Karpas-422 (cell line): ENCODE results near the gene ZNF816. TPM values are rescaled to one million over a fixed set of nuclear protein-coding genes. Genes with fewer than 3 reads are reported as not detected.

Source experiments
- DNase-seq: peaks from one replicate; pipeline ENCODE4 v3.0.0-alpha.2; 2015
- H2AFZ ChIP-seq: fragments of 200-600 bp; sonication (generic); 2 replicates; pipeline ENCODE4 v1.6.1; 2014; ENCODE audit warnings: antibody characterized with exemption, low read length, mixed read lengths
- H3K27ac ChIP-seq: fragments of 200-600 bp; sonication (generic); 2 replicates; pipeline ENCODE4 v1.5.1; 2014; ENCODE audit warnings: mild to moderate bottlenecking, low read length, moderate library complexity
- H3K27me3 ChIP-seq: fragments of 200-600 bp; sonication (generic); 2 replicates; pipeline ENCODE4 v1.6.1; 2014; ENCODE audit warnings: low read length, mixed read lengths
- H3K36me3 ChIP-seq: fragments of 200-600 bp; sonication (generic); 2 replicates; pipeline ENCODE4 v1.6.1; 2014; ENCODE audit warnings: low read length, mixed read lengths; ENCODE audit not compliant: insufficient read depth
- H3K4me1 ChIP-seq: fragments of 200-600 bp; sonication (generic); 2 replicates; pipeline ENCODE4 v1.6.1; 2014; ENCODE audit warnings: mild to moderate bottlenecking, low read length, mixed read lengths
- H3K4me2 ChIP-seq: fragments of 200-600 bp; sonication (generic); 2 replicates; pipeline ENCODE4 v1.6.1; 2014; ENCODE audit warnings: low read length, low read depth, mild to moderate bottlenecking; ENCODE audit not compliant: poor library complexity, severe bottlenecking
- H3K4me3 ChIP-seq: fragments of 200-600 bp; sonication (generic); 2 replicates; pipeline ENCODE4 v1.5.1; 2014; ENCODE audit warnings: mild to moderate bottlenecking, antibody characterized with exemption, low read length, mixed read lengths
- H3K79me2 ChIP-seq: fragments of 200-600 bp; sonication (generic); 2 replicates; pipeline ENCODE4 v1.6.1; 2014; ENCODE audit warnings: mild to moderate bottlenecking, low read length, mixed read lengths
- H3K9ac ChIP-seq: fragments of 200-600 bp; sonication (generic); 2 replicates; pipeline ENCODE4 v1.6.0; 2014; ENCODE audit warnings: low read length
- H3K9me2 ChIP-seq: fragments of 200-600 bp; sonication (generic), shearing (Covaris generic); replicated peaks from 2 replicates; pipeline ENCODE4 v1.6.0; 2014; ENCODE audit warnings: mild to moderate bottlenecking, low read length, moderate library complexity; ENCODE audit not compliant: insufficient read depth
- H3K9me3 ChIP-seq: fragments of 300-700, 200-600 bp; sonication (generic); 2 replicates; pipeline ENCODE4 v1.6.1; 2014; ENCODE audit warnings: low read length, mixed read lengths
- H4K20me1 ChIP-seq: fragments of 200-600 bp; sonication (generic); 2 replicates; pipeline ENCODE4 v1.6.1; 2014; ENCODE audit warnings: mild to moderate bottlenecking, antibody characterized with exemption, low read length, low read depth; ENCODE audit not compliant: insufficient read depth
- total RNA-seq: library from RNA; depleted of rRNA; stranded (reverse); fragments of >200 nt; shearing (Covaris generic); gene quantifications from 2 replicates; pipeline ENCODE4 v1.2.3, GENCODE V29; 2014; ENCODE audit warnings: low replicate concordance

Gene ZNF816
- total RNA-seq, 1 experiment from 2014 or later = 20.0 TPM

- DNase-seq = no peak
- H3K27me3 ChIP-seq = no peaks in the 10 kb centered on the region
- no peaks in the 10 kb centered on the region for H4K20me1 ChIP-seq
These were observed 35.3 kb upstream of the ZNF816 start for GRCh38 chr19:52997975-52998374.

GRCh38 chr19:52995711-52996110 is 33.0 kb upstream of the ZNF816 start:
- Histone ChIP-seq H3K9me2 (no peaks in the 10 kb centered on the region), H2AFZ (no peak overlapping the region), H3K27ac (no peak overlapping the region), H3K4me1 (peaks cover 5% of the 10 kb centered on the region), H3K79me2 (no peaks in the 10 kb centered on the region), H4K20me1 (no peaks in the 10 kb centered on the region), H3K9me3 (no peaks in the 10 kb centered on the region), H3K36me3 (no peaks in the 10 kb centered on the region), H3K4me2 (no peak overlapping the region), H3K9ac (no peak overlapping the region), H3K4me3 (no peak overlapping the region), H3K27me3 (no peaks in the 10 kb centered on the region)
- DNase-seq = no peak

More at GRCh38 chr19:52997975-52998374, 35.3 kb upstream of the ZNF816 start:
- H3K27ac ChIP-seq = no peak overlapping the region
- no peak overlapping the region for H3K4me2 ChIP-seq
- no peak overlapping the region for H3K4me3 ChIP-seq
- no peaks in the 10 kb centered on the region for H3K9me3 ChIP-seq
- H3K9ac ChIP-seq = no peak overlapping the region
- H3K79me2 ChIP-seq = no peaks in the 10 kb centered on the region
- H3K9me2 ChIP-seq = no peaks in the 10 kb centered on the region
- no peak overlapping the region for H2AFZ ChIP-seq
- peaks cover 5% of the 10 kb centered on the region for H3K4me1 ChIP-seq
- H3K36me3 ChIP-seq = no peaks in the 10 kb centered on the region

- Histone ChIP-seq H3K27ac (no peak overlapping the region), H3K4me2 (peak overlapping the region; percentile 70), H3K9ac (peak overlapping the region; percentile 54)
These were observed 30.9 kb upstream of the ZNF816 start for GRCh38 chr19:52993342-52994178.

GRCh38 chr19:52992109-52993004 is 29.7 kb upstream of the ZNF816 start:
- H3K27ac ChIP-seq = no peak overlapping the region
- no peaks in the 10 kb centered on the region for H3K9me3 ChIP-seq
- H3K4me2 ChIP-seq = no peak overlapping the region
- H3K79me2 ChIP-seq = no peaks in the 10 kb centered on the region
- no peak overlapping the region for H2AFZ ChIP-seq
- H3K9me2 ChIP-seq = no peaks in the 10 kb centered on the region
- no peak overlapping the region for H3K9ac ChIP-seq
- H3K27me3 ChIP-seq = no peaks in the 10 kb centered on the region
- H3K36me3 ChIP-seq = no peaks in the 10 kb centered on the region
- no peak overlapping the region for H3K4me3 ChIP-seq
- peaks cover 5% of the 10 kb centered on the region for H3K4me1 ChIP-seq
- no peak for DNase-seq
- no peaks in the 10 kb centered on the region for H4K20me1 ChIP-seq

More at GRCh38 chr19:52993342-52994178, 30.9 kb upstream of the ZNF816 start:
- Histone ChIP-seq H3K9me2 (no peaks in the 10 kb centered on the region), H3K27me3 (no peaks in the 10 kb centered on the region), H2AFZ (peak overlapping the region; percentile 97), H3K79me2 (no peaks in the 10 kb centered on the region), H4K20me1 (no peaks in the 10 kb centered on the region), H3K36me3 (no peaks in the 10 kb centered on the region), H3K4me1 (peaks cover 5% of the 10 kb centered on the region), H3K9me3 (no peaks in the 10 kb centered on the region), H3K4me3 (peak overlapping the region; percentile 55; the same call in 1 of the 2 replicates)
- peak; percentile 90 for DNase-seq

GRCh38 chr19:52991484-52991883 is 28.8 kb upstream of the ZNF816 start:
- Histone ChIP-seq H3K9ac (no peak overlapping the region), H4K20me1 (no peaks in the 10 kb centered on the region), H3K4me1 (peaks cover 5% of the 10 kb centered on the region), H3K9me2 (no peaks in the 10 kb centered on the region), H3K27ac (no peak overlapping the region), H3K4me3 (no peak overlapping the region), H3K9me3 (peaks cover 5% of the 10 kb centered on the region; the same call in 1 of the 2 replicates), H2AFZ (no peak overlapping the region), H3K36me3 (no peaks in the 10 kb centered on the region), H3K4me2 (no peak overlapping the region), H3K79me2 (no peaks in the 10 kb centered on the region), H3K27me3 (no peaks in the 10 kb centered on the region; the same call in 1 of the 2 replicates)
- DNase-seq = no peak

- Histone ChIP-seq H2AFZ (no peak overlapping the region), H4K20me1 (no peaks in the 10 kb centered on the region), H3K4me2 (no peak overlapping the region), H3K9ac (no peak overlapping the region), H3K4me1 (peaks cover 5% of the 10 kb centered on the region), H3K9me3 (peaks cover 5% of the 10 kb centered on the region; the same call in 1 of the 2 replicates), H3K27me3 (no peaks in the 10 kb centered on the region; the same call in 1 of the 2 replicates), H3K9me2 (no peaks in the 10 kb centered on the region), H3K36me3 (no peaks in the 10 kb centered on the region), H3K27ac (no peak overlapping the region), H3K79me2 (no peaks in the 10 kb centered on the region), H3K4me3 (no peak overlapping the region)
- DNase-seq = no peak
These were observed 28.2 kb upstream of the ZNF816 start for GRCh38 chr19:52990759-52991418.

GRCh38 chr19:52988506-52988905 is 25.8 kb upstream of the ZNF816 start:
- Histone ChIP-seq H3K9me3 (peaks cover 19% of the 10 kb centered on the region), H3K4me3 (no peak overlapping the region), H3K27ac (no peak overlapping the region), H3K79me2 (no peaks in the 10 kb centered on the region), H3K4me1 (no peaks in the 10 kb centered on the region), H4K20me1 (no peaks in the 10 kb centered on the region), H3K9ac (no peak overlapping the region), H3K36me3 (no peaks in the 10 kb centered on the region), H2AFZ (no peak overlapping the region), H3K27me3 (no peaks in the 10 kb centered on the region; the same call in 1 of the 2 replicates), H3K9me2 (no peaks in the 10 kb centered on the region), H3K4me2 (no peak overlapping the region)
- no peak for DNase-seq
